Uterus (tissue), 4 donors: ENCODE results near the gene RPL10A. TPM values are rescaled to one million over a fixed set of nuclear protein-coding genes. Genes with fewer than 3 reads are reported as not detected.

Experiments used
- DNase-seq, 2 donors: peaks; one replicate each; pipeline ENCODE4 v3.0.0-alpha.2; 2019 to 2020
- H3K27ac ChIP-seq, 2 donors: fragments of 200-600 bp; sonication (generic); 1 replicate in 1 of 2; 2 replicates in 1 of 2; pipeline ENCODE4 v1.5.1; 2016 to 2018
- H3K27me3 ChIP-seq, 2 donors: fragments of 200-600 bp; sonication (generic); one replicate each; pipeline ENCODE4 v1.5.1; 2018 to 2019; ENCODE audit warnings: control low read depth in 1 of 2
- H3K36me3 ChIP-seq, 2 donors: fragments of 200-600 bp; sonication (generic); one replicate each; pipeline ENCODE4 v1.5.1; 2019; ENCODE audit warnings: control low read depth in 1 of 2
- H3K4me1 ChIP-seq, 2 donors: fragments of 200-600 bp; sonication (generic); one replicate each; pipeline ENCODE4 v1.5.1; 2018 to 2019; ENCODE audit warnings: control low read depth in 1 of 2
- H3K4me3 ChIP-seq, 2 donors: fragments of 200-600 bp; sonication (generic); 1 replicate in 1 of 2; 2 replicates in 1 of 2; pipeline ENCODE4 v1.5.1; 2018 to 2019; ENCODE audit warnings: mild to moderate bottlenecking in 1 of 2
- H3K9me3 ChIP-seq, 2 donors: fragments of 200-600 bp; sonication (generic); one replicate each; pipeline ENCODE4 v1.5.1; 2019; ENCODE audit warnings: control low read depth in 1 of 2
- POLR2A ChIP-seq, 2 donors: fragments of 450-650 bp; IDR thresholded peaks; one replicate each; pipeline ENCODE4 v1.6.1; 2016; ENCODE audit warnings: antibody characterized with exemption in 2 of 2, mild to moderate bottlenecking in 1 of 2, moderate library complexity in 1 of 2
- intact Hi-C: fragments of 100-400 bp; cut with DNase I; formaldehyde crosslinking; loops from one replicate; pipeline ENCODE4 v1.15.1; 2023; ENCODE audit warnings: low total_unique reads
- total RNA-seq, 4 donors: library from RNA; depleted of rRNA in 3 of 4; stranded (reverse); fragments of >200 nt in 3 of 4; gene quantifications; one replicate each; pipeline versions ENCODE4 v1.1.0 to v1.2.4, GENCODE V29; 2014 to 2023
- TF ChIP-seq, protein P1 (sequence below), 4 experiments: fragments of 200-600 bp in 2 of 4; fragments of 450-650 bp in 2 of 4; sonication (generic) in 2 of 4; IDR thresholded peaks; one replicate each; pipeline ENCODE4 v1.5.1; 2016 to 2019; ENCODE audit warnings: antibody characterized with exemption in 4 of 4, mild to moderate bottlenecking in 2 of 4, moderate library complexity in 1 of 4
- donor health status: DM: yes; HTN: yes; CAD: no.

The RPL10A gene
- total RNA-seq: 1,000 to 10,000 TPM; 1,557 to 4,762 (median 2,904) TPM

DNA sequence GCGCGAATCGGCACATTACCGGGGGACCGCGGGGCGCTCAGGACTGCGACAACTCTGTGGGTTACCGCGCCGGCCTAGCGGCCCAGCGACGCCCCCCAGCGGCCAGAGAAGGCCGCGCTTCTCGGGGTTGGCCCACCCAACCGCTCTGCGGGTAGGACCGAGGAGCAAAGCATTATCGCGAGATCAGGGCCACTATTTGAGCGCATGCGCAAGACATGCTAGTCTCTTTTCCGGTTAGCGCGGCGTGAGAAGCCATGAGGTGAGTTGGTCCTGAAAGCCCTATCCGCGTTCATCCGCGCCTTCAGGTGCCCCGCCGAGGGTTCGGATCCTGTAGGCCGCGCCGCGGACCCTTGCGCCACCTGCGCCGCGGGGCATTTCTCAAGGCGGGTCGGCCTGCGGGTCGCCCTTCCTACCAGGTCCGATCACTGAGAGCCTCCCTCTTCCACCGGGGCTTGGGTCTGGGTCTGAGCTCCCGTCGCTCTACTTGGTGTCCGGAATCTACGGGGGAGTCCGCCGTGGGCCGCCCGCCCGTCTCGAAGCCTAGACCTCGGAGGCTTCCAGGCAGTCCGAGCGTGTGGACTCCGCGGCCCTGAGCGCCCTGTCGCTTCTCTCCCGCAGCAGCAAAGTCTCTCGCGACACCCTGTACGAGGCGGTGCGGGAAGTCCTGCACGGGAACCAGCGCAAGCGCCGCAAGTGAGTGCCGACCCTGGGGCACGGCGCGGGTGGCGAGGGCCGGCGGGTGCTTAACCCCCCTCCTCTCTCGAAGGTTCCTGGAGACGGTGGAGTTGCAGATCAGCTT is at the start of gene RPL10A:
Gene RPL10A (plus strand): TSS at position 221 of the 799 bp plus-strand sequence. CDS start 34 bp downstream, at position 255.
- Histone ChIP-seq H3K9me3 (no peaks in the 10 kb centered on the region), H3K4me1 (peaks cover 0 to 7% of the 10 kb centered on the region in 2 donors), H3K27ac (peak within 1 kb of the TSS; percentile 85 to 93)

DNA sequence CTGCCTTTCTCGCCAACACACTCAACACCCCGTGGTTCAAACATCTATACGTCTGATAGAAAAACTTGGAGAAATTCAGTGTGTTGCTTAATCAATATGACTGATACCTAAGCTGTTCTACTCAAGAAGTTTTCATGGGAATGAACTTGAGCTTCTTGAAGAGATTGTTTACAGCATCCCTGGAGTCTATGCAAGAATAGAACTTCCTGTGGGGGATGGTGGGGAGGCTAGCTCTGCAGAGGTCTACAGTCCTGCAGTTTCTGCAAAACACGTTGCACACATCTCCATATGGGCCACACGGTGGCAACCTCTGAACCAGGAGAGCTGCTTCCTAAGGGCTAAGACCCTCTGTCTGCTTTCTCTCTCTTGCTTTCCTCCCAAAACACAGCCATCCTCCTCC is 48.8 kb upstream of the RPL10A start:
- Histone ChIP-seq H3K27me3 (no peaks in the 10 kb centered on the region), H3K4me1 (no peaks in the 10 kb centered on the region), H3K27ac (no peak overlapping the region), H3K4me3 (no peak overlapping the region), H3K36me3 (no peaks in the 10 kb centered on the region), H3K9me3 (no peaks in the 10 kb centered on the region)
- DNase-seq: no peak
- TF ChIP-seq, protein P1, sequence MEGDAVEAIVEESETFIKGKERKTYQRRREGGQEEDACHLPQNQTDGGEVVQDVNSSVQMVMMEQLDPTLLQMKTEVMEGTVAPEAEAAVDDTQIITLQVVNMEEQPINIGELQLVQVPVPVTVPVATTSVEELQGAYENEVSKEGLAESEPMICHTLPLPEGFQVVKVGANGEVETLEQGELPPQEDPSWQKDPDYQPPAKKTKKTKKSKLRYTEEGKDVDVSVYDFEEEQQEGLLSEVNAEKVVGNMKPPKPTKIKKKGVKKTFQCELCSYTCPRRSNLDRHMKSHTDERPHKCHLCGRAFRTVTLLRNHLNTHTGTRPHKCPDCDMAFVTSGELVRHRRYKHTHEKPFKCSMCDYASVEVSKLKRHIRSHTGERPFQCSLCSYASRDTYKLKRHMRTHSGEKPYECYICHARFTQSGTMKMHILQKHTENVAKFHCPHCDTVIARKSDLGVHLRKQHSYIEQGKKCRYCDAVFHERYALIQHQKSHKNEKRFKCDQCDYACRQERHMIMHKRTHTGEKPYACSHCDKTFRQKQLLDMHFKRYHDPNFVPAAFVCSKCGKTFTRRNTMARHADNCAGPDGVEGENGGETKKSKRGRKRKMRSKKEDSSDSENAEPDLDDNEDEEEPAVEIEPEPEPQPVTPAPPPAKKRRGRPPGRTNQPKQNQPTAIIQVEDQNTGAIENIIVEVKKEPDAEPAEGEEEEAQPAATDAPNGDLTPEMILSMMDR (IDR thresholded peaks at IDR 0.05): no peak
- TF ChIP-seq POLR2A (IDR thresholded peaks at IDR 0.05): no peak
- intact Hi-C loops: no loop called here

More for the DNA sequence above, at the start of gene RPL10A:
- TF ChIP-seq POLR2A (IDR thresholded peaks at IDR 0.05): peak; percentile 85 to 96
- TF ChIP-seq, protein P1 (IDR thresholded peaks at IDR 0.05): peak; percentile 98 to 99 (median 98)
- H3K4me3 ChIP-seq: peak within 1 kb of the TSS; percentile 67 to 71
- intact Hi-C loops: no loop called here
- DNase-seq: peak; percentile 97 to 98
- no peaks in the 10 kb centered on the region for H3K36me3 ChIP-seq
- no peaks in the 10 kb centered on the region for H3K27me3 ChIP-seq

DNA sequence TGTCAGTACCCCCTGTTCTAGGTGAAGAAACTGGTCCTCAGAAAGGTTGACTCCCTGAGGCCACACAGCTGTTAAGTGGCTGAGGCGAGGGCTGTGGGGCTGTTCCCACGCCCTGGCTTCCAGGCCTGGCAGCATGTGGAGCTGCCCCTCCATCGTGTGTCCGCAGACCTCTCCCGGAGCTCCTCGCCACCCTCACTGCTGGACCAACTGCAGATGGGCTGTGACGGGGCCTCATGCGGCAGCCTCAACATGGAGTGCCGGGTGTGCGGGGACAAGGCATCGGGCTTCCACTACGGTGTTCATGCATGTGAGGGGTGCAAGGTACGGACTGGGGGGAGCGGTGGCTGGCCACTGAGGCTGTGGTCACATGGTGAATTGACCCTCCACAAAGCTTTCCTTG is 48.2 kb upstream of the RPL10A start:
- TF ChIP-seq, protein P1 (IDR thresholded peaks at IDR 0.05): no peak
- TF ChIP-seq POLR2A (IDR thresholded peaks at IDR 0.05): no peak
- no peaks in the 10 kb centered on the region for H3K36me3 ChIP-seq
- intact Hi-C loops: no loop called here

DNA sequence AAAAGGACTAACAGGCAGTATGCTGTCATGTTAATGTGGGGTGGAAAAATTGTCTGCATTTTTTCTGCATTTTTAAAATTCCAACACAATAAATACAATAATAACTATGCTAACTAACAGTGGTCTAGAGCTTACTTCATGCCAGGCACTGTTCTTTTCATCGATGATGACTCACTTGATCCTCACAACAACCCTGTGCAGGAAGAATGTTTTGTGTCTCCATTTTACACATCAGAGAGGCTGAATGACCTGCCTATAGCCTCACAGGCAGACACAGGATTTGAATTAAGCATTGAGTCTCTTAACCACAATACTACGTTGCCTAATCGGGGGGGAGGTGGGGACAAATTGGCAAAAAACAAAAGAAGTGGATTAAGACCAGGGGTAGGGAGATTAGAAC is 42.9 kb upstream of the RPL10A start:
- Histone ChIP-seq H3K9me3 (no peaks in the 10 kb centered on the region), H3K4me3 (no peak overlapping the region), H3K27me3 (no peaks in the 10 kb centered on the region), H3K36me3 (no peaks in the 10 kb centered on the region), H3K27ac (no peak overlapping the region), H3K4me1 (no peaks in the 10 kb centered on the region)
- TF ChIP-seq, protein P1 (IDR thresholded peaks at IDR 0.05): no peak
- TF ChIP-seq POLR2A (IDR thresholded peaks at IDR 0.05): no peak
- intact Hi-C loops: no loop called here
- DNase-seq: no peak

More for the DNA sequence above, 48.2 kb upstream of the RPL10A start:
- H3K9me3 ChIP-seq: no peaks in the 10 kb centered on the region
- H3K4me3 ChIP-seq: no peak overlapping the region
- H3K27me3 ChIP-seq: no peaks in the 10 kb centered on the region
- DNase-seq: no peak
- H3K27ac ChIP-seq: no peak overlapping the region
- H3K4me1 ChIP-seq: no peaks in the 10 kb centered on the region

DNA sequence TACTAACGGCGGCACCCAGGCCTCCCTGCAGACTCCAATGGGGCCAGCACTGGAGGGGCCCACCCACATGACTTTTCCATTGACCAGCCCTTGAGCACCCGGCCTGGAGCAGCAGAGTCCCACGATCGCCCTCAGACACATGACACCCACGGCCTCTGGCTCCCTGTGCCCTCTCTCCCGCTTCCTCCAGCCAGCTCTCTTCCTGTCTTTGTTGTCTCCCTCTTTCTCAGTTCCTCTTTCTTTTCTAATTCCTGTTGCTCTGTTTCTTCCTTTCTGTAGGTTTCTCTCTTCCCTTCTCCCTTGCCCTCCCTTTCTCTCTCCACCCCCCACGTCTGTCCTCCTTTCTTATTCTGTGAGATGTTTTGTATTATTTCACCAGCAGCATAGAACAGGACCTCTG is 42.1 kb upstream of the RPL10A start:
- Histone ChIP-seq H3K36me3 (no peaks in the 10 kb centered on the region), H3K27ac (no peak overlapping the region), H3K27me3 (no peaks in the 10 kb centered on the region), H3K9me3 (no peaks in the 10 kb centered on the region), H3K4me1 (no peaks in the 10 kb centered on the region), H3K4me3 (no peak overlapping the region)
- TF ChIP-seq POLR2A (IDR thresholded peaks at IDR 0.05): no peak
- TF ChIP-seq, protein P1 (IDR thresholded peaks at IDR 0.05): no peak
- intact Hi-C loops: no loop called here
- DNase-seq: no peak
